CD4-positive, alpha-beta memory T cell (primary cell): ENCODE results near the gene MND1. TPM values are rescaled to one million over a fixed set of nuclear protein-coding genes. Genes with fewer than 3 reads are reported as not detected.
A peak's percentile ranks its signal among the peaks of the same experiment; 100 is the strongest.
"Not testable (repeated sequence)": the region's sequence is repeated elsewhere in the genome, so short reads cannot be mapped to it uniquely, and the experiment has no call there.

Source experiments
- CTCF ChIA-PET: fragments of 350-600 bp; sonication (Branson Sonifier 250); formaldehyde crosslinking; loops from one replicate; lab custom pipeline; 2021; ENCODE audit warnings: inconsistent platforms; ENCODE audit not compliant: partially characterized antibody; lab: Charles Lee
- POLR2A ChIA-PET: fragments of 350-600 bp; sonication (Branson Sonifier 250); formaldehyde crosslinking; loops from one replicate; lab custom pipeline; 2021; ENCODE audit not compliant: partially characterized antibody; lab: Charles Lee
- DNase-seq, 5 donors: peaks; one replicate each; pipeline versions ENCODE4 v3.0.0 to v3.0.0-alpha.2; 2020 to 2022; ENCODE audit warnings: mixed read lengths in 1 of 5
- H3K27ac ChIP-seq: one replicate; pipeline ENCODE4 v1.7.0; 2013; ENCODE audit warnings: low read depth, low read length
- H3K27me3 ChIP-seq: 2 replicates; pipeline ENCODE4 v1.7.0; 2013; ENCODE audit warnings: mild to moderate bottlenecking, low read length, moderate library complexity; ENCODE audit not compliant: insufficient read depth
- H3K36me3 ChIP-seq: 2 replicates; pipeline ENCODE4 v1.7.0; 2013; ENCODE audit warnings: mild to moderate bottlenecking, low read length, moderate library complexity; ENCODE audit not compliant: insufficient read depth
- H3K4me1 ChIP-seq: 2 replicates; pipeline ENCODE4 v1.7.0; 2013; ENCODE audit warnings: mild to moderate bottlenecking, low read length, moderate library complexity; ENCODE audit not compliant: insufficient read depth
- H3K4me3 ChIP-seq, 2 donors: one replicate each; pipeline ENCODE4 v1.7.0; 2013; ENCODE audit warnings: low read length in 2 of 2, mild to moderate bottlenecking in 1 of 2
- H3K9me3 ChIP-seq, 2 donors: one replicate each; pipeline ENCODE4 v1.7.0; 2013; ENCODE audit warnings: low read length in 2 of 2, control low read depth in 1 of 2; ENCODE audit not compliant: control insufficient read depth in 1 of 2
- H3K27ac Mint-ChIP-seq, 7 donors: one replicate each; pipeline ENCODE4 v1.8.0; 2020 to 2021; ENCODE audit warnings: mixed read lengths in 7 of 7, mild to moderate bottlenecking in 6 of 7, inconsistent platforms in 3 of 7, moderate library complexity in 3 of 7
- H3K27me3 Mint-ChIP-seq, 2 donors: one replicate each; pipeline ENCODE4 v1.8.0; 2020 to 2021; ENCODE audit warnings: mixed read lengths in 2 of 2
- H3K36me3 Mint-ChIP-seq, 2 donors: one replicate each; pipeline ENCODE4 v1.8.0; 2020 to 2021; ENCODE audit warnings: mixed read lengths in 2 of 2, inconsistent platforms in 1 of 2, mild to moderate bottlenecking in 1 of 2
- H3K4me1 Mint-ChIP-seq, 4 donors: one replicate each; pipeline ENCODE4 v1.8.0; 2020 to 2021; ENCODE audit warnings: mixed read lengths in 4 of 4, mild to moderate bottlenecking in 1 of 4
- H3K4me3 Mint-ChIP-seq, 8 donors: one replicate each; pipeline ENCODE4 v1.8.0; 2020 to 2021; ENCODE audit warnings: mixed read lengths in 8 of 8, mild to moderate bottlenecking in 7 of 8, moderate library complexity in 6 of 8, inconsistent platforms in 3 of 8
- H3K9me3 Mint-ChIP-seq, 8 donors: one replicate each; pipeline ENCODE4 v1.8.0; 2020 to 2021; ENCODE audit warnings: mixed read lengths in 8 of 8, mild to moderate bottlenecking in 5 of 8, inconsistent platforms in 3 of 8, moderate library complexity in 1 of 8
- intact Hi-C: fragments of 100-400 bp; cut with micrococcal nuclease; formaldehyde crosslinking; loops from one replicate; pipeline ENCODE4 v1.15.1; 2023
- polyA plus RNA-seq, 2 donors: library from polyadenylated mRNA; unstranded; fragments of 300-500 nt; fragmentation: Illumina TruSeq; gene quantifications; one replicate each; pipeline ENCODE4 v1.2.3, GENCODE V29; 2021
- total RNA-seq, 2 experiments: library from RNA; stranded (reverse); gene quantifications; one replicate each; pipeline ENCODE4 v1.2.3, GENCODE V29; 2021

The MND1 gene
- total and polyA plus RNA-seq, 4 experiments from 2014 or later, result 0.34 TPM; not detected in 3

- ChIA-PET POLR2A (interaction anchor here (0.8 to 4.9 kb wide), 3 partner anchors 14 to 22 kb away, joined by 3 to 26 read pairs (median 3); partner anchors contain the start of gene TMEM131L), CTCF (interaction anchor here (1.0 to 1.9 kb wide), 2 partner anchors 14 to 19 kb away, joined by 3 to 5 read pairs; partner anchors contain the start of gene TMEM131L)
- H3K4me1 Mint-ChIP-seq, result peaks cover 12 to 24% (median 16%) of the 10 kb centered on the region in 4 donors
- DNase-seq, result no peak
- H3K27ac Mint-ChIP-seq, result peak overlapping the region in 2 of 7 donors; percentile 44 to 51
- H3K4me3 Mint-ChIP-seq, result peak overlapping the region in 1 of 8 donors; percentile 39
- H3K27ac ChIP-seq, result no peak overlapping the region
- H3K36me3 Mint-ChIP-seq, result no peaks in the 10 kb centered on the region
- H3K9me3 Mint-ChIP-seq, result no peaks in the 10 kb centered on the region
- no peaks in the 10 kb centered on the region for H3K36me3 ChIP-seq
- H3K27me3 ChIP-seq, result no peaks in the 10 kb centered on the region
- no peak overlapping the region for H3K4me3 ChIP-seq
- H3K4me1 ChIP-seq, result peaks cover 18% of the 10 kb centered on the region
- intact Hi-C loops, result no loop called here
- no peaks in the 10 kb centered on the region for H3K27me3 Mint-ChIP-seq
- no peaks in the 10 kb centered on the region for H3K9me3 ChIP-seq
Observed at GRCh38 chr4:153451911-153452657, 107.6 kb downstream of the MND1 start.

GRCh38 chr4:153452658-153453378 lies 108.3 kb downstream of the MND1 start:
- Mint-ChIP-seq H3K27ac (peak overlapping the region in 2 of 7 donors; percentile 22 to 42), H3K4me3 (no peak overlapping the region)

GRCh38 chr4:153453402-153453801 lies 108.9 kb downstream of the MND1 start:
- Histone ChIP-seq H3K27me3 (no peaks in the 10 kb centered on the region), H3K4me3 (no peak overlapping the region), H3K27ac (no peak overlapping the region), H3K4me1 (peaks cover 18% of the 10 kb centered on the region), H3K36me3 (no peaks in the 10 kb centered on the region), H3K9me3 (no peaks in the 10 kb centered on the region)
- POLR2A ChIA-PET, result interaction anchor here (4.9 kb wide), 1 partner anchor 12 kb away, joined by 26 read pairs; the partner anchor contains the start of gene TMEM131L
- CTCF ChIA-PET, result interaction anchor here (1.5 to 1.9 kb wide), 2 partner anchors 20 to 120 kb away, joined by 4 to 5 read pairs; no protein-coding TSS in a partner anchor
- Mint-ChIP-seq H3K9me3 (no peaks in the 10 kb centered on the region), H3K27me3 (no peaks in the 10 kb centered on the region), H3K36me3 (no peaks in the 10 kb centered on the region), H3K4me1 (peaks cover 12 to 24% (median 16%) of the 10 kb centered on the region in 4 donors), H3K27ac (no peak overlapping the region), H3K4me3 (no peak overlapping the region)
- intact Hi-C loops, result no loop called here
- no peak for DNase-seq

More at GRCh38 chr4:153452658-153453378, 108.3 kb downstream of the MND1 start:
- Mint-ChIP-seq H3K36me3 (no peaks in the 10 kb centered on the region), H3K9me3 (no peaks in the 10 kb centered on the region), H3K27me3 (no peaks in the 10 kb centered on the region), H3K4me1 (peaks cover 12 to 24% (median 16%) of the 10 kb centered on the region in 4 donors)
- no peaks in the 10 kb centered on the region for H3K36me3 ChIP-seq
- ChIA-PET POLR2A (interaction anchor here (4.9 kb wide), 1 partner anchor 13 kb away, joined by 26 read pairs; the partner anchor contains the start of gene TMEM131L), CTCF (interaction anchor here (1.5 to 1.9 kb wide), 2 partner anchors 20 to 121 kb away, joined by 4 to 5 read pairs; no protein-coding TSS in a partner anchor)
- DNase-seq, result no peak
- H3K27me3 ChIP-seq, result no peaks in the 10 kb centered on the region
- no peak overlapping the region for H3K4me3 ChIP-seq
- H3K9me3 ChIP-seq, result no peaks in the 10 kb centered on the region
- H3K27ac ChIP-seq, result no peak overlapping the region
- H3K4me1 ChIP-seq, result peaks cover 18% of the 10 kb centered on the region
- intact Hi-C loops, result no loop called here

GRCh38 chr4:153458969-153459368 lies 114.5 kb downstream of the MND1 start:
- Histone ChIP-seq H3K27me3 (no peaks in the 10 kb centered on the region), H3K4me1 (no peaks in the 10 kb centered on the region), H3K4me3 (no peak overlapping the region), H3K27ac (no peak overlapping the region), H3K9me3 (no peaks in the 10 kb centered on the region), H3K36me3 (no peaks in the 10 kb centered on the region)
- ChIA-PET CTCF (no interaction called here), POLR2A (interaction anchor here (1.0 kb wide), 2 partner anchors 9 kb away, joined by 3 read pairs; no protein-coding TSS in a partner anchor)
- H3K36me3 Mint-ChIP-seq, result no peaks in the 10 kb centered on the region
- intact Hi-C loops, result no loop called here
- DNase-seq, result no peak
- no peak overlapping the region for H3K4me3 Mint-ChIP-seq
- H3K27me3 Mint-ChIP-seq, result no peaks in the 10 kb centered on the region
- peak overlapping the region in 1 of 7 donors; percentile 52 for H3K27ac Mint-ChIP-seq
- peaks cover under 1 to 3% (median 2%) of the 10 kb centered on the region in 4 donors for H3K4me1 Mint-ChIP-seq
- H3K9me3 Mint-ChIP-seq, result no peaks in the 10 kb centered on the region

- H3K36me3 Mint-ChIP-seq, H3K36me3 ChIP-seq, H3K9me3 Mint-ChIP-seq, H3K27me3 Mint-ChIP-seq, H3K27ac ChIP-seq, H3K4me3 Mint-ChIP-seq, H3K9me3 ChIP-seq, POLR2A ChIA-PET, intact Hi-C loops, H3K27me3 ChIP-seq, CTCF ChIA-PET, H3K27ac Mint-ChIP-seq, H3K4me3 ChIP-seq, DNase-seq: not testable (repeated sequence)
- H3K4me1 ChIP-seq, result peaks cover 14% of the 10 kb centered on the region
- peaks cover 10 to 20% (median 14%) of the 10 kb centered on the region in 4 donors for H3K4me1 Mint-ChIP-seq
Observed at GRCh38 chr4:153461549-153461948, 117.1 kb downstream of the MND1 start.

GRCh38 chr4:153464068-153464467 lies 119.6 kb downstream of the MND1 start:
- peak overlapping the region in 3 of 7 donors; percentile 0 to 95 (median 66) for H3K27ac Mint-ChIP-seq
- H3K27ac ChIP-seq, result no peak overlapping the region
- H3K36me3 ChIP-seq, result no peaks in the 10 kb centered on the region
- H3K4me1 ChIP-seq, result peaks cover 14% of the 10 kb centered on the region
- H3K9me3 Mint-ChIP-seq, result no peaks in the 10 kb centered on the region
- H3K36me3 Mint-ChIP-seq, result peaks cover 0 to 18% of the 10 kb centered on the region in 2 donors
- POLR2A ChIA-PET, result interaction anchor here (2.4 to 3.6 kb wide), 2 partner anchors 10 to 104 kb away, joined by 8 to 26 read pairs; no protein-coding TSS in a partner anchor
- H3K4me1 Mint-ChIP-seq, result peaks cover 14 to 37% (median 17%) of the 10 kb centered on the region in 4 donors
- no peaks in the 10 kb centered on the region for H3K9me3 ChIP-seq
- CTCF ChIA-PET, result interaction anchor here (0.9 to 8.3 kb wide), 5 partner anchors 20 to 110 kb away, joined by 3 to 100 read pairs (median 27); no protein-coding TSS in a partner anchor
- H3K27me3 ChIP-seq, result no peaks in the 10 kb centered on the region
- DNase-seq, result no peak
- H3K4me3 ChIP-seq, result no peak overlapping the region
- H3K4me3 Mint-ChIP-seq, result peak overlapping the region in 1 of 8 donors; percentile 5
- H3K27me3 Mint-ChIP-seq, result no peaks in the 10 kb centered on the region
- intact Hi-C loops, result no loop called here
